GM12801 (cell line): Measurements from ENCODE around the gene FLRT2.

Experiments used
- CTCF ChIP-seq: IDR thresholded peaks from one replicate; pipeline ENCODE4 v1.5.1; 2011; ENCODE audit warnings: control low read depth; ENCODE audit not compliant: insufficient read length; ENCODE audit errors: extremely low read depth

Gene FLRT2

GRCh38 chr14:85620947-85621346, 91.0 kb downstream of the FLRT2 start:
- TF ChIP-seq CTCF = no peak

GRCh38 chr14:85622106-85622505, 92.2 kb downstream of the FLRT2 start:
- no peak for TF ChIP-seq CTCF

- no peak for TF ChIP-seq CTCF
Measured at GRCh38 chr14:85622986-85623685, 93.2 kb downstream of the FLRT2 start.

- TF ChIP-seq CTCF = no peak
Measured at GRCh38 chr14:85625925-85626585, 96.1 kb downstream of the FLRT2 start.

- TF ChIP-seq CTCF = no peak
Measured at GRCh38 chr14:85634205-85634604, 104.3 kb downstream of the FLRT2 start.

GRCh38 chr14:85644211-85644610, 114.3 kb downstream of the FLRT2 start:
- no peak for TF ChIP-seq CTCF

- no peak for TF ChIP-seq CTCF
Measured at GRCh38 chr14:85653029-85653428, 123.1 kb downstream of the FLRT2 start.
